ENCODE measurements around the gene CCDC187.

Gene CCDC187

GRCh38 chr9:136297016-136297691 lies 6.7 kb downstream of the CCDC187 start:
- no peak for DNase-seq (ENCODE audit: low read depth)

DNA sequence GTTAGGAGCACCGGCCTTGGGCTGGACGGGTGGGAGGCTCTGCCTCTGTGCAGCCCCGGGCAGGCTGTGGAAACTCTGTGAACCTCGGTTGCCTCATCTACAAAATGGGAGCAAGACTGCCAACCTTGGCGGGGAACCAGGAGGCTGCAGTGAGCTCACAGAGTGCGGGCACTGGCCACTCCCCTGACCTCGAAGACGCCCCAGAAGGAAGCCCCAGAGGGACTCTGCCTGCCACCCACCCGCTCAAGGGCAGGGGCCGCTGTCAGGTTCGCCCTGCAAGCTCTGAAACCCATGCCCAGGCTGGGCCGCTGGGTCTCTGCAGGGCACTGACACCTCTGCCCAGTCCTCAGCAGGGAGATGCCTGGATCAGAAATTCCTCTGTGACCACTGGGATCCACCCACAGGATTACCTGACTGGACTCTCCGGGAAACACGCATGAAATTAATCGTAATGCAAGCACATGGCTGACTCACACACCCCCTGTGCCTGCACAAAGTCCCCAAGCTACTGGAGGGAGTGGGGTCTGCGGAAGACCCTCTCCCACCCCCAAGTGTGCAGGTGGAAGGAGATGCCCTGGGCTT lies 7.4 kb downstream of the CCDC187 start:
- no peak for DNase-seq (ENCODE audit: low read depth)

DNA sequence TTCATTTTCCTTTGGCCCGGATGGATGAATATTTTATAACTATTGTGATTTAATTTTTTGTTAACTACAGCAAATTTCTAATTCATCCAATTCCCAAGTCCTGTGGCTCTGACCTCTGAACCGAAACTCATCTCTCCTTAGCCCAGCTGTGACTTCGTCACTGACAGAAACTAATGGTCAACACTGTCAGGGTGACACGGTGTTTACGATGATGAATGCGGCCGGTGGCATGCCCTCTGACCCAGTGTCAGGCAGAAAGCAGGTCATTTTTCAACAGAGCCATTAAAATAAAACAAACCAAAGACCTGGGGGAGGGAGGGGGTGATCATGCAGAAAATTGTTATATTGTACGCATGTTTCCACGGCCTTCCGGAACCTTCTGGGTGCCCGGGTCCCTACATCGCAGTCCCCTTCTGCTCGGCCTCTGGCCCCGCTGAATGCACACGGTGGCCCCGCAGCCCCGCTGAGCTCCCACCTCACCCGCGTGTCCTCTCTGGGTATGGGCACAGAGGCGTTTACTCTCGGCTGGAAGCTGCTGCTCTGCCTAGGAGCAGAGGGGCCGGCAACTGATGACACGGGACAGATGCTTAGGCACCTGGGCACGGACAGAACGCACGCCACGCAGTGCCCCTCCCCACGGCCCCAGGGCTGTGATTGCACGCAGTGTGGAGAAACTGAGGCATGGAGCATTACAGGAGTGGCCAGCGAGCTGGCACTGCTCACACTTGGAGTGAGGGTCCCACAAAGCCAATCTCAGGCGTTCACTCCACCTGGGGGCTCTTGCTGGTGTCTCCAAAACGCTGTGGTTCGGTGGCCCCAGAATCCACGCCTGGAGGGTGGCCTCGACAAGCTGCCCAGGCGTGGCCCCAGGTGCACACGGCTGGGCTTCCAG lies 8.1 kb downstream of the CCDC187 start:
- DNase-seq (ENCODE audit: low read depth), result no peak

DNA sequence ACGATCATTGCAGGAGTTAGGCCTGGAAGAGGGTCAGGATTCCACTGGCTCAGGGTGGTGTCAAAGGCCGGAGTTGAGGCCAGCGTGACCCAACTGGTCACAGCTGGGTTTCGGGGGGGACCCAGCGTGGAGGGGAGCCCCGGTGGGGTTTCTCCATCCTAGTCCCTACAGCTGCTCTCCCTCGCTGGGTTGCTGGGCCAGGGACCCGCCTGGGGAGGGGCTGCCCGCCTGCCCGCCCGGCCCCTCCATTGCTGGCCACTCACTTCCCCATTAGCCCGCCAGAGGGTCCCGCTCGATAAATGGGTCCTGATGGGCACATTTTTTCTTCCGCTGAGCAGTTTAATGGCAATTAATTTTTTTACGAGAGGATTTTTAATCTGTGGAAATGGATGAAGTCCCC lies 8.8 kb downstream of the CCDC187 start:
- DNase-seq (ENCODE audit: low read depth), result no peak

DNA sequence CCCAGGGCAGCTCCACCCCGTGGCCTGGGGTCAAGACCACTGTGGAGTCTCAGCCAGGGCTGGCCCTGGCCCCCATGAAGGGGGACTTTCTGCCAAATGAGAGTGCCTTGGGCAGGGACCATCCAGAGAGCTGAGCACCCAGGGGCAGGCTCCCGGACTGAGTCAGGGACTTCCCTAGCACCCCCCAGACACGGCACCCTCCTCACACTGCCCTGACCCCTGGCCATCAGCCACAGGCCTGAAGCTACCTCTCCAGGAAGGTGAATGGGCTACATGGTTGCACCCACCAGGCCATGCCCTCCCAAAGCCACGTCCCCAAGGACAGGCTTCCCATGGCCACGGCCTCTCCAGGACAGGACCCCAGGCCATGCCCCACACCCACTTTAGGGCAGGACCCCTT lies 9.5 kb downstream of the CCDC187 start:
- DNase-seq (ENCODE audit: low read depth), result no peak

DNA sequence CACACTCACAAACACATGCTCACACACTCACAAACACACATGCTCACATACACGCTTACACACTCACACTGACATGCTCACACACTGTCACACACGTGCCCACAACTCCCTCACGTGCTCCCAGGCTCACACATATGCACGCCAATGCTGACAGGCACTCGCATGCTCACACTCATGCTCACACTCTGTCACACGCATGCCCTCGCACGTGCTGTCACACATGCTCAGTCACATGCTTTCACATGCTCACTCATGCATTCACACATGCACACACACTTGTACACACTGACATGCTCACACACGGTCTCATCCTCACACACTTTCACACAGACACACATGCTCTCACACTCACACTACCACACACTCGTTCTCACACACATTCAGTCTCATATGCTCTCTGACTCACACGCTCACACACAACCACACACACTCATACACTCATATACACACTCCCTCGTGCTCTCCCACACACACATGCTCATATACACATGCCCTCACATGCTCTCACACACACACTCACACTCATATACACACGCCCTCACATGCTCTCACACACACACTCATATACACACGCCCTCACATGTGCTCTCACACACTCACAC lies 10.3 kb downstream of the CCDC187 start:
- no peak for DNase-seq (ENCODE audit: low read depth)

GRCh38 chr9:136292591-136293448 lies 11.1 kb downstream of the CCDC187 start:
- DNase-seq (ENCODE audit: low read depth), result no peak

DNA sequence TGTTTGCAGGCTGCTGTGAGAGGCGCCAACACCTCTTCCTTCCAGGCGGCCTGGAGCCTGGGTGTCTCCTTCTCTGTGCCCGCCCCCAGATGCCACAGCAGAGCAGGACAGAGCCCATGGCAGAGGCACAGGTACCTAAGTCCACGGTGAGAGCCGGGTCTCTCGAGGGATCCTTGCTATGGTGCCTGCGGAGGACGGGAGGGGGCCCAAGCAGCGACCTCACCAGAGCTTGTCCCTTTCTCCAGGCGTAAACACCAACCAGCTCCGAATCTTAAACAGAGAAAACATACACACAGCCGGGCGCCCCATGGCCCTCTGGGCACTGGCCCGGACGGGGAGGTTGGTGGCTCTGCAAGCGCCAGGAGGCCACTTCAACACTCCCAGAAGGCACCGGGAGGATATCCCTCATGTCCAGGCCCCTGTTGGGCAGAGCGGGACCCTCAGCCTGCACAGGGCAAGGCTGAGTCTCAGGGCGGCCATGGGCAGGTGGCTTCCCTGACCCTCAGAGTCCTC lies 11.8 kb downstream of the CCDC187 start:
- no peak for DNase-seq (ENCODE audit: low read depth)

DNA sequence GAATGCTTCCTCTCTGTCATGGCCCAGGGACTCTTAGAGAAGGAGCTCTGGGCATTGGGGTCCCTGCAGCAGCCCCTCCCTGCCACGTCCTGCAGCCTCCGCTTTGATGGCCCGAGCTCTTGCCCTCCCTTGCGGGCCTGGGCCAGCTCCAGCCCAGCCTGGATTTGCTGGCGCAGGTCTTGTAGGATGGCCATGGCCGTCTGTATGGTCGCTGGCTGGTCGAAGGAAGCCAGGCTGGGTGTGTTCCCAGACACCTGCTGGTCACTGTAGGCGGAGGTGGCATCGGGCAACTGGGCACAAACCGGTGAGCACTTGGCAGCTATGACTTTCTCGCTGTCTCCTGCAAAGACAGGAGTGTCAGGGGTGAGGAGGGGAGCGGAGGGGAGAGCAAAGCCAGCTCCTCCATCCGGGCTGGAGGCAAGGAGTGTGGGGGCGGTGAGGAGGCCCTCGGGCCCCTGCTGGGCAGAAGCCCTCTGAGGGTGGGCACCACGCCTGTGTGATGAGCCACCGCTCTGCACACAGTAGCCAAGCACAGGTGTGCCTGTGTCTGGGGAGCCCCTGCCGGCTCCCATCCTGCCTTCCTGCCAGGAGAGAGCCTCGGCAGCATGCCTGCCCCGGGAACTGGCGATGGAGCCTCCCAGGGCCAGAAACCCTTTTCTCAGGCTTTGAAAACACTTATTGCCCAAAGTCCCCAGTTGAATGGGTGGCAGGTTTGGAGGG lies 12.4 kb downstream of the CCDC187 start:
- no peak for DNase-seq (ENCODE audit: low read depth)

GRCh38 chr9:136290508-136291000 lies 13.3 kb downstream of the CCDC187 start:
- DNase-seq (ENCODE audit: low read depth), result no peak

GRCh38 chr9:136289651-136290507 lies 14.0 kb downstream of the CCDC187 start:
- no peak for DNase-seq (ENCODE audit: low read depth)

GRCh38 chr9:136287960-136288753 lies 15.7 kb downstream of the CCDC187 start:
- DNase-seq (ENCODE audit: low read depth), result no peak

DNA sequence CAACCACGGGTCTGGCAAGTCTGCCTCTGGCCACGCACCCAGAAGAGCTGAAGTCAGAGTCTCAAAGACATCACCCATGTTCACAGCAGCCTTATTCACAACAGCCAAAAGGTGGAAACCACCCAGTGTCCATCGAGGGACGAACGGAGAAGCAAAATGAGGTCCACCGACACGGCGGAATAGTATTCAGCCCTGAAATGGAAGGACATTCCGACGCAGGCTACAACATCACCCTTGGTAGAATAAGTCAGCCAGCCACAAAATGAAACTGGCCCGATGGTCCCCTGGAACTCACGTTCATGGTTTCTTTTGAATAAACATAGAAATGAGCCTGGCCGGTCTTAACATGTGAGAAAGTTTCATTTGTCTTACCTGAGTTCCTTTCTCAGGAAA lies 16.9 kb downstream of the CCDC187 start:
- no peak for DNase-seq (ENCODE audit: low read depth)

GRCh38 chr9:136286359-136286986 lies 17.4 kb downstream of the CCDC187 start:
- DNase-seq (ENCODE audit: low read depth), result no peak

DNA sequence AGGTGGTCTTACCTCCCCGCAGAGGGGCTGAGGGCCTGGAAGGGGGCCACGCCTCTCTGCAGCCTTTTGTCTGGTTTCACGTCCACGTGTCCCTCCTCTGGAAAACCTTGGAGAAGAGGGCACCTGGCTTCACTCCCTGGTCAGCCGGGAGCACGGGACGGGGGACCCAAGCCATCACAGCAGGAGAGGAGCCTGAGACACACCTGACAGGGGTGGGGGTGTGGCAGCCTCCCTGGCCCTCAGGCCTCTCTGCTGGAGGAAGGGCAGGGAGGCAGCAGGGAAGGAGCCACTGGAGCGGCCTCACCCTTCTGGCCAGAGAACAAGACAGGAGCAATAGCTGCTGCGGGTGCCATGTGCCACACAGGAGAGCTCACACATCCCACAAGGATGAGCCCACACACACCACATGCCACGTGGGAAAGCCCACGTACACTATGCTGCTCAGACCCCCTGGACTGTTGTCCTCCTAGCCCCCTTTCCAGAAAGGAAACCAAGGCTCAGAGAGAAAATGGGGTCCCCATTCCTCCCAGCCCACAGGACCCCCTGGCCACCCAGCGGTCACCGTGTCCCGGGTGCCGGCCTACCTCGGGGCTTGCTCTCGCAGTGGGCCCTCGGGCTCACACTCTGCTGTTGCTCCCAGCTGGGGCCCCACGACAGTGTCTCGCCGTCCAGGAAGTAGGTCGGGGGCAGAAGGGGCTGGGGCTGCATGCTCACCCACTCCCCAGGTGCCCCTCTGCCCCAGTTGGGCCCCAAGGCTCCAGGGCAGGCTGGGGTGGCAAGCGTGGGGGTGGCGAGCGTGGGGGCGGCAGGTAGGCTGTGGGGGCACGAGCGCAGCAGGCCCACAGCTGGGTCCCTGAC lies 18.2 kb downstream of the CCDC187 start:
- no peak for DNase-seq (ENCODE audit: low read depth)

DNA sequence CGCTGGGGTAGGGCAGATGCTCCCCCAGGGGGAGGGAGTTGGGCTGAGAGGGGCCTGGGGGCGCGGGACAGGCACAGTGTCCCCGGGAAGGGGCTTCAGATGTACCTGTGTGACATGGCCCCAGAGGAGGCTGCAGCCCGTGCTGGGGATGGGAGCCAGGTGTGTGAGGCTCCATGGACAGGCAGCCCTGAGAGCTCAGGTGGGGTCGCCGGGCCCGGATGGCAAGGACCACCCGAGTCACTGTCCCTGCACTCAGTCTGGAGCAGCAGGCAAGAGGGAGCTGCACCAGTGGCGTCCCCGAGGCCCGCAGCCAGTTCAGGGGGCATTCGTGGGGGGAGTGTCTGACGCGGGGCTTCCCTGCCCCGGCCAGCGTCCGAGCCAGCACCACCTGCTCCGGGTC lies 18.9 kb downstream of the CCDC187 start:
- no peak for DNase-seq (ENCODE audit: low read depth)

- no peak for DNase-seq (ENCODE audit: low read depth)
These were observed 19.6 kb downstream of the CCDC187 start for GRCh38 chr9:136284311-136284710.

Data from stimulated activated CD8-positive, alpha-beta memory T cell treated with anti-CD3 and anti-CD28 coated beads, Interleukin-12 subunit alpha, Interleukin-12 subunit beta, amount 100 ng/mL, for 1 hour (primary cell).